WERI-Rb-1 (cell line): Measurements from ENCODE around the gene CGRRF1.

ENCODE experiments used
- DNase-seq: peaks from one replicate; pipeline ENCODE4 v3.0.0-alpha.2; 2020
- H3K27ac ChIP-seq: fragments of 250-450 bp; sonication (Bioruptor Pico); 2 replicates; pipeline ENCODE4 v1.5.1; 2020; ENCODE audit warnings: mild to moderate bottlenecking, moderate library complexity
- H3K27me3 ChIP-seq: fragments of 250-450 bp; sonication (Bioruptor Pico); 2 replicates; pipeline ENCODE4 v1.5.1; 2021; ENCODE audit warnings: mild to moderate bottlenecking, low read depth, moderate library complexity; ENCODE audit not compliant: insufficient read depth, severe bottlenecking
- H3K36me3 ChIP-seq: fragments of 250-450 bp; sonication (Bioruptor Pico); 2 replicates; pipeline ENCODE4 v1.5.1; 2020; ENCODE audit warnings: mild to moderate bottlenecking, moderate library complexity
- H3K4me3 ChIP-seq: 2 replicates; pipeline ENCODE4 v1.5.1; 2011; ENCODE audit warnings: low read depth, mild to moderate bottlenecking, control low read depth, low read length
- H3K9me3 ChIP-seq: fragments of 250-450 bp; sonication (Bioruptor Pico); 2 replicates; pipeline ENCODE4 v1.5.1; 2021; ENCODE audit warnings: mild to moderate bottlenecking, moderate library complexity; ENCODE audit not compliant: severe bottlenecking
- TF ChIP-seq, protein P1 (sequence below): IDR thresholded peaks from 2 replicates; pipeline ENCODE4 v1.5.1; 2011; ENCODE audit warnings: low read depth, mild to moderate bottlenecking, control low read depth, inconsistent platforms, low read length

The CGRRF1 gene

DNA sequence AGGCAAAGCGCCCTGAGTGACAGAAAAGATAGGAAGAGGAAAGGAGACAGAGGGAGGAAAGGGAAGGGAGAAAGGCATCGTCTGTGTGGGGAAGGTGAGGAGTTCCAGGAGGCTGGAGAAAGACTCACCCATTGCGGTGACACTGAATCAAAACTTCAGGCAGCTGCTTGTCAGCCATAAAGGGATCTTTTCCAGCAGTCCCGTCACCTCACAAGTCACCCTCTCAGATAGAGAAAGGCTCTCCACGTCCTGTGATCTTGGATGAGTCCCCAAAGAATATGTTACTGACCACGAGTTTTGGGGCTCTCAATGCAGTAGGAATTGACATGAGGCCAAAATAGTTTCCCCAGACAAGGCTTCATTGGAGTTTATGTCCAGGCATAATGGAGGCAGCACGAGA, 11.1 kb upstream of the CGRRF1 start:
- DNase-seq, result no peak
- no peaks in the 10 kb centered on the region for H3K9me3 ChIP-seq
- no peaks in the 10 kb centered on the region for H3K36me3 ChIP-seq
- H3K27ac ChIP-seq, result no peak overlapping the region
- no peaks in the 10 kb centered on the region for H3K27me3 ChIP-seq
- H3K4me3 ChIP-seq, result no peak overlapping the region
- TF ChIP-seq, protein P1, sequence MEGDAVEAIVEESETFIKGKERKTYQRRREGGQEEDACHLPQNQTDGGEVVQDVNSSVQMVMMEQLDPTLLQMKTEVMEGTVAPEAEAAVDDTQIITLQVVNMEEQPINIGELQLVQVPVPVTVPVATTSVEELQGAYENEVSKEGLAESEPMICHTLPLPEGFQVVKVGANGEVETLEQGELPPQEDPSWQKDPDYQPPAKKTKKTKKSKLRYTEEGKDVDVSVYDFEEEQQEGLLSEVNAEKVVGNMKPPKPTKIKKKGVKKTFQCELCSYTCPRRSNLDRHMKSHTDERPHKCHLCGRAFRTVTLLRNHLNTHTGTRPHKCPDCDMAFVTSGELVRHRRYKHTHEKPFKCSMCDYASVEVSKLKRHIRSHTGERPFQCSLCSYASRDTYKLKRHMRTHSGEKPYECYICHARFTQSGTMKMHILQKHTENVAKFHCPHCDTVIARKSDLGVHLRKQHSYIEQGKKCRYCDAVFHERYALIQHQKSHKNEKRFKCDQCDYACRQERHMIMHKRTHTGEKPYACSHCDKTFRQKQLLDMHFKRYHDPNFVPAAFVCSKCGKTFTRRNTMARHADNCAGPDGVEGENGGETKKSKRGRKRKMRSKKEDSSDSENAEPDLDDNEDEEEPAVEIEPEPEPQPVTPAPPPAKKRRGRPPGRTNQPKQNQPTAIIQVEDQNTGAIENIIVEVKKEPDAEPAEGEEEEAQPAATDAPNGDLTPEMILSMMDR, result no peak

DNA sequence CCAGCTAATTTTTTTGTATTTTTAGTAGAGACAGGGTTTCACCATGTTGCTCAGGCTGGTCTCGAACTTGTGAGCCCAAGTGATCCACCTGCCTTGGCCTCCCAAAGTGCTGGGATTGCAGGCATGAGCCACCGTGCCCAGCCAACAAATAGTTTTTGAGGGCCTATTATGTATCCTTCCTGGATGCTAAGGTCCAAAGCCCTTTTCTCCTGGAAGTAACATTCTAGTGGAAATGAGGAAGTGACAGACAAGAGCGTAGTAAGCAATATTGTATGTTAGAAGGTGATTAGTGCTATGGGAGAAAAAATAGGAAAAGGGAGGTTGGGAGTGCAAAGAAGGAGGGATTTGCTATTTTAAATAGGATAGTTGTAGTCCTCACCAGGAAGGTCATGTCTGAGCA, 9.0 kb upstream of the CGRRF1 start:
- H3K27ac ChIP-seq, result no peak overlapping the region
- no peak overlapping the region for H3K4me3 ChIP-seq
- no peaks in the 10 kb centered on the region for H3K36me3 ChIP-seq
- H3K9me3 ChIP-seq, result no peaks in the 10 kb centered on the region
- H3K27me3 ChIP-seq, result no peaks in the 10 kb centered on the region
- DNase-seq, result no peak
- TF ChIP-seq, protein P1, result no peak

DNA sequence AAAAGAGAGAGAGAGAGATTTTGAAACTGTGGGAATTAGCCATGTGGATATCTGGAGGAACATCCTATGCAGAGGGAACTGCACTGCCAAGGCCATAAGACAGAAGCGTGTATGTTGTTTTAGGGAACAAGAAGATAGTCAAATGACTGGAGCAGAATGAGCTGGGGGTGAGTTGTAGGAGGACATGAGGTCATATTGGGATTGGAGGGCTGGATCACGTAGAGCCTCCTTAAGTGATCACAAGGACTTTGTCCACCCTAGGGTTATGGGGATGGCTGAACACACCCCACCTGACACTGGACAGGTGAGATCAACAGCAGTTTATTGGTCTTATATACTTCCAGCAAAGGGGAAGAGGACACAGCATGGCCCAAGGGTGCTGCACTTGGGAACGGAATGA, 8.2 kb upstream of the CGRRF1 start:
- no peak overlapping the region for H3K27ac ChIP-seq
- H3K9me3 ChIP-seq, result no peaks in the 10 kb centered on the region
- no peaks in the 10 kb centered on the region for H3K36me3 ChIP-seq
- TF ChIP-seq, protein P1, result no peak
- no peaks in the 10 kb centered on the region for H3K27me3 ChIP-seq
- no peak overlapping the region for H3K4me3 ChIP-seq
- DNase-seq, result no peak

DNA sequence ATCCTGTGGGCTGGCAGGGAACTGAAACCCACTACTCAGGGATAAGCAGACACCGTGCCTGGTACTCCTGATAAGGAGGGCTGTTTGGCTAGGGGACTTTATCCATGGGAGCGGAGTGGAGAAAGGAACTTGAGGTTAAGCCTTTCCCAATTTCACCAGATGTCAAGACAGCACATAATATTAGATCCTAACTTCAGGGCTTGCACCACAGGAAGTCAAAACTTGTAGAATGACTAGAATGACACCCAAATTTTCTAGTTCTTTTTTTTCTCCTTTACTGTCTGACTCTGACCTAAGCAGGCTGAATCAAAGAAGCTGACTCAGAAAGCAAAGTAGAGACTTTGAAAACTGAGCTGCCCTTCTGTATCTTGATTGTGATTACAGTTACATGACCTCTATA, 7.1 kb upstream of the CGRRF1 start:
- DNase-seq, result no peak
- Histone ChIP-seq H3K27ac (no peak overlapping the region), H3K4me3 (no peak overlapping the region), H3K9me3 (no peaks in the 10 kb centered on the region), H3K36me3 (no peaks in the 10 kb centered on the region), H3K27me3 (no peaks in the 10 kb centered on the region)
- TF ChIP-seq, protein P1, result no peak

DNA sequence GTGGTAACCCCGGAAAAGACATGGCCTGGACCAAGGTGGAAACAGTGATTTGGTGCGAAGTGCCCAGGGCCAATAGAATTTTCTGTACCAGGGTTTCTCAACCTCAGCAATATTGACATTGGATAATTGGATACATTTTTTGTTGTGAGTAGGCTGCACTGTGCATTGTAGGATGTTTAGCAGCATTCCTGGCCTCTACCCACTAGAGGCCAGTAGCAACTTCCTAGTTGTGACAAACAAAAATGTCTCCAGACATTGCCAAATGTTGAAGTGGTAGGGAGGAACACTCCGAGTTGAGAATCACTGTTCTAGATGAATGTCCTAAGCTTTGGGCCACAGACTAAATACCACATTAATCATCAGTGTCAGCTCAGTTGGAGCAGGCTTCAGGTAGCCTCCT, 6.2 kb upstream of the CGRRF1 start:
- H3K27me3 ChIP-seq, result no peaks in the 10 kb centered on the region
- TF ChIP-seq, protein P1, result peak; percentile 48
- no peaks in the 10 kb centered on the region for H3K36me3 ChIP-seq
- no peak overlapping the region for H3K27ac ChIP-seq
- no peaks in the 10 kb centered on the region for H3K9me3 ChIP-seq
- H3K4me3 ChIP-seq, result no peak overlapping the region
- DNase-seq, result peak; percentile 15

DNA sequence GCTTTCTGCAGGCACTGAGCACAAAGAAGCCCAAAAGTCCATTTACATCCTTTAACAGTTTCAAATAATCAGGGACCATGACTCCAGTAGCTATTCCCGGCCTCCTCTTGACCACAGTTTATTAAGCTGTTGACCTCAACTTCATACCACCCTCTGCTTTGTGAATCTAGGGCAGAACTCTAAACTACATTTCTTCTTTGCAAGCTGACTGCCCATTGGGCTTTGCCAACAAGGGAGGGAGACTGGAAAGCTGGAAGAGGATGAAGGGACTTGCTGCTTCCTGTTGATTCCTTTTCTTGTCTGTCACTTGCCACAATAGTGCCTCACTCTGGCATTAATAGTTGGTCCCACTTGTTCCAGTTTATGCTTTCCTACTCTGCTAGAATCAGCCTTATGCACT, 2.7 kb downstream of the CGRRF1 start:
- TF ChIP-seq, protein P1, result no peak
- DNase-seq, result no peak
- H3K27me3 ChIP-seq, result no peaks in the 10 kb centered on the region
- no peak overlapping the region for H3K27ac ChIP-seq
- no peaks in the 10 kb centered on the region for H3K9me3 ChIP-seq
- H3K4me3 ChIP-seq, result no peak overlapping the region
- H3K36me3 ChIP-seq, result peaks cover 10% of the 10 kb centered on the region
